Hepatocyte (in vitro differentiated cells): ENCODE measurements around the gene OR8D2. TPM values are rescaled to one million over a fixed set of nuclear protein-coding genes. Genes with fewer than 3 reads are reported as not detected.
"Not testable (repeated sequence)": the region's sequence is repeated elsewhere in the genome, so short reads cannot be mapped to it uniquely, and the experiment has no call there.

ENCODE experiments used
- DNase-seq: peaks from one replicate; pipeline ENCODE4 v3.0.0-alpha.2; 2016; ENCODE audit warnings: low spot score
- H2AFZ ChIP-seq: fragments of 200-600 bp; sonication (generic); 2 replicates; pipeline ENCODE4 v1.6.0; 2016; ENCODE audit warnings: antibody characterized with exemption, mild to moderate bottlenecking
- H3K27ac ChIP-seq: fragments of 200-600 bp; sonication (generic); 2 replicates; pipeline ENCODE4 v1.5.1; 2016; ENCODE audit warnings: mild to moderate bottlenecking
- H3K27me3 ChIP-seq: fragments of 200-600 bp; sonication (generic); 2 replicates; pipeline ENCODE4 v1.6.1; 2016
- H3K36me3 ChIP-seq: fragments of 200-600 bp; sonication (generic); replicated peaks from 2 replicates; pipeline ENCODE4 v1.5.1; 2016; ENCODE audit warnings: low read depth; ENCODE audit not compliant: insufficient read depth
- H3K4me1 ChIP-seq: fragments of 200-600 bp; sonication (generic); 2 replicates; pipeline ENCODE4 v1.5.1; 2016; ENCODE audit warnings: mild to moderate bottlenecking, moderate library complexity; ENCODE audit not compliant: insufficient read depth
- H3K4me2 ChIP-seq: fragments of 200-600 bp; sonication (generic); 2 replicates; pipeline ENCODE4 v1.6.0; 2016
- H3K4me3 ChIP-seq: fragments of 200-600 bp; sonication (generic); 2 replicates; pipeline ENCODE4 v1.5.1; 2016; ENCODE audit warnings: mild to moderate bottlenecking
- H3K79me2 ChIP-seq: fragments of 200-600 bp; sonication (generic); 2 replicates; pipeline ENCODE4 v1.6.0; 2017; ENCODE audit warnings: mild to moderate bottlenecking
- H3K9me2 ChIP-seq: fragments of 200-600 bp; sonication (generic); replicated peaks from 2 replicates; pipeline ENCODE4 v1.6.0; 2017; ENCODE audit warnings: mild to moderate bottlenecking; ENCODE audit not compliant: insufficient read depth
- H3K9me3 ChIP-seq: fragments of 200-600 bp; sonication (generic); 2 replicates; pipeline ENCODE4 v1.5.1; 2016; ENCODE audit warnings: low read depth, mild to moderate bottlenecking
- H4K20me1 ChIP-seq: fragments of 200-600 bp; sonication (generic); 2 replicates; pipeline ENCODE4 v1.6.0; 2016; ENCODE audit warnings: mild to moderate bottlenecking; ENCODE audit not compliant: insufficient read depth, poor library complexity, severe bottlenecking
- EZH2 ChIP-seq: fragments of 200-600 bp; sonication (generic); IDR thresholded peaks from 2 replicates; pipeline ENCODE4 v1.6.1; 2016; ENCODE audit warnings: antibody characterized with exemption, mild to moderate bottlenecking, borderline replicate concordance
- EZH2phosphoT487 ChIP-seq: fragments of 200-600 bp; sonication (generic); IDR thresholded peaks from one replicate; pipeline ENCODE4 v1.6.1; 2018; ENCODE audit warnings: antibody characterized with exemption, mild to moderate bottlenecking, low read depth, moderate library complexity; ENCODE audit not compliant: unreplicated experiment, severe bottlenecking
- whole genome bisulfite sequencing: methylation state at CpG from one replicate; pipeline ENCODE4 v1.1.6; 2016; ENCODE audit warnings: low lambda C conversion rate; ENCODE audit errors: missing lambda C conversion rate; 5-methylcytosine and 5-hydroxymethylcytosine counted together
- polyA plus RNA-seq: library from polyadenylated mRNA; unstranded; fragments of >200 nt; fragmentation: Nextera tagmentation; extraction: Ambion mirVana; gene quantifications from 2 replicates; pipeline ENCODE4 v1.2.1, GENCODE V29; 2016
- total RNA-seq: library from RNA; depleted of rRNA; stranded (reverse); fragments of >200 nt; gene quantifications from 2 replicates; pipeline ENCODE4 v1.2.3, GENCODE V29; 2014
- TF ChIP-seq, protein P1 (sequence below): fragments of 200-600 bp; sonication (generic); IDR thresholded peaks from 2 replicates; pipeline ENCODE4 v1.5.1; 2016; ENCODE audit warnings: antibody characterized with exemption, mild to moderate bottlenecking; ENCODE audit not compliant: poor library complexity

OR8D2 gene
- total and polyA plus RNA-seq, 2 experiments from 2014 or later = not detected

DNA sequence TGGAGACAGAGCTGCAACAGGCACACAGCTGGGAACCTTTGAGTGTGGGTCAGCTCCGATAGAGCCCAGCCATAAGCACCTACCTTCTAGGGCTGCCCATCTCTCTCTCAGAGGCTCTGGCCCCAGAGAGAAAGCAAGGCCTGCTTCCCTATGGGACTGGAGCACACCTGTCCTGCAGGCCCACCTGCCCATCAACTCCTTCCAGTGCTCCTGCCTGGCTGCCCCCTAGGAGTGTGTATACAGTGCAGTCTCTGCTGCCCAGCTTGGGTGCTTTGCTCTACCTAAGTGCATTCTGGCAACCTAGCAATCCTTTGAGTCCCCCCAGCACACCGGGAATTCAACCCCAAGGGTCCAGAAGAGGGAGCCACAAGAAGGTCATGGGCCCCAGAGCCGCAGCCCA, 42.8 kb downstream of the OR8D2 start:
- H4K20me1 ChIP-seq = no peaks in the 10 kb centered on the region
- H3K9me3 ChIP-seq = no peaks in the 10 kb centered on the region
- no peak for TF ChIP-seq EZH2phosphoT487
- TF ChIP-seq, protein P1, sequence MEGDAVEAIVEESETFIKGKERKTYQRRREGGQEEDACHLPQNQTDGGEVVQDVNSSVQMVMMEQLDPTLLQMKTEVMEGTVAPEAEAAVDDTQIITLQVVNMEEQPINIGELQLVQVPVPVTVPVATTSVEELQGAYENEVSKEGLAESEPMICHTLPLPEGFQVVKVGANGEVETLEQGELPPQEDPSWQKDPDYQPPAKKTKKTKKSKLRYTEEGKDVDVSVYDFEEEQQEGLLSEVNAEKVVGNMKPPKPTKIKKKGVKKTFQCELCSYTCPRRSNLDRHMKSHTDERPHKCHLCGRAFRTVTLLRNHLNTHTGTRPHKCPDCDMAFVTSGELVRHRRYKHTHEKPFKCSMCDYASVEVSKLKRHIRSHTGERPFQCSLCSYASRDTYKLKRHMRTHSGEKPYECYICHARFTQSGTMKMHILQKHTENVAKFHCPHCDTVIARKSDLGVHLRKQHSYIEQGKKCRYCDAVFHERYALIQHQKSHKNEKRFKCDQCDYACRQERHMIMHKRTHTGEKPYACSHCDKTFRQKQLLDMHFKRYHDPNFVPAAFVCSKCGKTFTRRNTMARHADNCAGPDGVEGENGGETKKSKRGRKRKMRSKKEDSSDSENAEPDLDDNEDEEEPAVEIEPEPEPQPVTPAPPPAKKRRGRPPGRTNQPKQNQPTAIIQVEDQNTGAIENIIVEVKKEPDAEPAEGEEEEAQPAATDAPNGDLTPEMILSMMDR = no peak
- TF ChIP-seq EZH2 = no peak
- no peaks in the 10 kb centered on the region for H3K79me2 ChIP-seq
- H3K4me1 ChIP-seq = peaks cover 5% of the 10 kb centered on the region
- no peaks in the 10 kb centered on the region for H3K27me3 ChIP-seq
- no peak overlapping the region for H3K4me3 ChIP-seq
- no peaks in the 10 kb centered on the region for H3K9me2 ChIP-seq
- no peaks in the 10 kb centered on the region for H3K36me3 ChIP-seq
- H2AFZ ChIP-seq = no peak overlapping the region
- no peak overlapping the region for H3K4me2 ChIP-seq
- no peak for DNase-seq
- WGBS = 92% methylated on average over 3 of the region's 3 CpGs
- H3K27ac ChIP-seq = no peak overlapping the region

DNA sequence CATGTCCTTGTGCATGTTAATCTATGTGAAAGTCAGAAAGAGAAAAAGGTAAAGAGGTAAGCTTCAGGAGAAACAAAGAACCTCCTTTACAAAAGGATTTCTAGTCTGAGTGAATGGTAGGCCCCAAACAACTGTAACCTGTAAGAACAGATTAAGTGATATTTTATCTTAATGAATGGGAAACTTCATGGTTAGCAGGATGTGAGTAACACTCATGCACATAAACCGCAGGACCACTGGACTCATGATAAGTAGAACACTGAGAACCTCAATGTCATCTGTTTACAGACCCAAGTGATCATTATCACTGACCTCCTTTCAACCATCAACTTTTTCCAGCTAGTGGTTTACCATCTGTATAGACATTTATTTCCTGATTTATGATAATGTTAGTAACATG, 43.9 kb downstream of the OR8D2 start:
- H3K27me3 ChIP-seq = no peaks in the 10 kb centered on the region
- H3K4me2 ChIP-seq = no peak overlapping the region
- no peaks in the 10 kb centered on the region for H3K79me2 ChIP-seq
- no peaks in the 10 kb centered on the region for H3K9me3 ChIP-seq
- no peaks in the 10 kb centered on the region for H3K9me2 ChIP-seq
- H3K4me1 ChIP-seq = peaks cover 5% of the 10 kb centered on the region
- H3K36me3 ChIP-seq = no peaks in the 10 kb centered on the region
- H4K20me1 ChIP-seq = no peaks in the 10 kb centered on the region
- TF ChIP-seq EZH2 (no peak), EZH2phosphoT487 (no peak)
- TF ChIP-seq, protein P1 = no peak
- no peak overlapping the region for H3K4me3 ChIP-seq
- 75% methylated on average over 1 of the region's 1 CpG for WGBS
- H2AFZ ChIP-seq = no peak overlapping the region
- H3K27ac ChIP-seq = no peak overlapping the region
- DNase-seq = no peak

DNA sequence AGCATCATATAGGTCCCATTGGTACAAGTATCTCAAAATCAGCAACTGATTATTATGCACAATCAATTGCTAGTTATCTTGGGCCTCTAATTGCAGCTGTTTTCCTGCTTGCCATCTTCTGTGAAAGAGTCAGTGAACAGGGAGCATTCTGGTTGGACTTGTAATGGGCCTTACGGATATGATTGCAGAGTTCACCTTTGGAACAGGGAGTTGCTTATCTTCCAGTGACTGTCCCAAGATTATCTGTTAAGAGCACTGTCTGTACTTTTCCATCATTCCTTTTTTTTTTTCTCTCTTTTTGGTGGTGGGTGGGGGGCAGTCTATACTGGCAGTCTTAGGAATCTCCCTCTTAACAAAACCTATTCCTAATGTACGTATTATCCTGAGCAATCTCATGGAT, 46.0 kb downstream of the OR8D2 start:
- Histone ChIP-seq H3K79me2 (no peaks in the 10 kb centered on the region), H3K9me3 (no peaks in the 10 kb centered on the region), H4K20me1 (no peaks in the 10 kb centered on the region), H3K36me3 (no peaks in the 10 kb centered on the region), H2AFZ (no peak overlapping the region), H3K4me1 (peaks cover 5% of the 10 kb centered on the region), H3K9me2 (no peaks in the 10 kb centered on the region), H3K27ac (peak overlapping the region; percentile 56), H3K4me2 (peak overlapping the region; percentile 18), H3K4me3 (no peak overlapping the region), H3K27me3 (no peaks in the 10 kb centered on the region)
- WGBS = 60% methylated on average over 2 of the region's 2 CpGs
- no peak for TF ChIP-seq EZH2
- peak; percentile 48 for DNase-seq

DNA sequence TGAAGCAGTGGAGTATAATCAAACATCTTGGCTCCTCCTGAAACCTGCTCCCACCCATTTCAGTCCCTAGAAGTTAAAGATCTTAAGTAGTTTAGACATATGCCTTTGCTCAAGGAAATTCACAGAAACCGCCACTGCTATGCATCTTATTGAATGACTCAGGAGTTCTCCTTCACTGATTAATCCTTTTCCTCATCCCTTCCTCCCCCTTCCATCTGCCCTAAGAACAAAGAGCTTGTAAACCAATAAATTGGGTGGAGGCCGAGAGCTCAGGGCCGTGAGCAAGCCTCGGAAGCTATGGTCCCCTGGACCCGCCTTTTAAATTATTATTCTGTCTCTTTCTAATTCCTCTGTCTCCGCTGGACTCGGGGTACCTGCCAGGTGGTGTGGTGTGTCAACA, 49.1 kb downstream of the OR8D2 start:
- H3K9me2 ChIP-seq, H3K27ac ChIP-seq, H3K4me3 ChIP-seq, H3K79me2 ChIP-seq, H3K27me3 ChIP-seq, DNase-seq, H4K20me1 ChIP-seq, H3K4me1 ChIP-seq, H3K9me3 ChIP-seq, H3K36me3 ChIP-seq, H2AFZ ChIP-seq: not testable (repeated sequence)
- peak overlapping the region; percentile 24 for H3K4me2 ChIP-seq
- WGBS = 60% methylated on average over 7 of the region's 7 CpGs

Other genes with a start within 250 kb of the OR8D2 start
- 19.1 and 21.6 TPM in 2 replicates for gene VWA5A, start 204.7 kb downstream of the OR8D2 start, total RNA-seq
- 18.9 and 26.3 TPM in 2 replicates for gene VWA5A, start 204.7 kb downstream of the OR8D2 start, polyA plus RNA-seq
- 0.03 TPM in 1 of 2 replicates, not detected in the other for gene OR10D3, start 136.9 kb downstream of the OR8D2 start, total RNA-seq
- not detected in 2 replicates for gene OR10D3, start 136.9 kb downstream of the OR8D2 start, polyA plus RNA-seq
- not detected in 2 replicates for gene OR8G1, start 79.1 kb downstream of the OR8D2 start, total RNA-seq
- not detected in 2 replicates for gene OR8G1, start 79.1 kb downstream of the OR8D2 start, polyA plus RNA-seq
- gene OR8G5, start 63.8 kb downstream of the OR8D2 start, total RNA-seq = not detected in 2 replicates
- not detected in 2 replicates for gene OR8G5, start 63.8 kb downstream of the OR8D2 start, polyA plus RNA-seq
- gene OR8D1, start 6.2 kb downstream of the OR8D2 start, total RNA-seq = not detected in 2 replicates
- not detected in 2 replicates for gene OR8D1, start 6.2 kb downstream of the OR8D2 start, polyA plus RNA-seq
- gene OR8B2, start 64.3 kb upstream of the OR8D2 start, total RNA-seq = not detected in 2 replicates
- not detected in 2 replicates for gene OR8B2, start 64.3 kb upstream of the OR8D2 start, polyA plus RNA-seq
- gene OR8B3, start 78.8 kb upstream of the OR8D2 start, total RNA-seq = not detected in 2 replicates
- not detected in 2 replicates for gene OR8B3, start 78.8 kb upstream of the OR8D2 start, polyA plus RNA-seq
- not detected in 2 replicates for gene OR8B4, start 104.7 kb upstream of the OR8D2 start, total RNA-seq
- not detected in 2 replicates for gene OR8B4, start 104.7 kb upstream of the OR8D2 start, polyA plus RNA-seq
- gene OR8B8, start 125.5 kb upstream of the OR8D2 start, total RNA-seq = not detected in 2 replicates
- gene OR8B8, start 125.5 kb upstream of the OR8D2 start, polyA plus RNA-seq = not detected in 2 replicates
- gene OR8B12, start 223.5 kb upstream of the OR8D2 start, total RNA-seq = not detected in 2 replicates
- not detected in 2 replicates for gene OR8B12, start 223.5 kb upstream of the OR8D2 start, polyA plus RNA-seq
- gene OR8A1, start 249.8 kb upstream of the OR8D2 start, total RNA-seq = not detected in 2 replicates
- gene OR8A1, start 249.8 kb upstream of the OR8D2 start, polyA plus RNA-seq = not detected in 2 replicates